H1 (cell line): ENCODE data around the gene SPDYA. TPM values are rescaled to one million over a fixed set of nuclear protein-coding genes. Genes with fewer than 3 reads are reported as not detected.

Source experiments
- CTCF ChIA-PET: fragments of 300-600 bp; sonication (Branson Sonifier 250); formaldehyde crosslinking; loops from one replicate; lab custom pipeline; 2021; ENCODE audit not compliant: partially characterized antibody; lab: Charles Lee
- POLR2A ChIA-PET: fragments of 300-600 bp; sonication (Branson Sonifier 250); formaldehyde crosslinking; loops from one replicate; lab custom pipeline; 2021; ENCODE audit warnings: inconsistent platforms; ENCODE audit not compliant: partially characterized antibody; lab: Charles Lee
- DNase-seq, 2 experiments: peaks; one replicate each; pipeline versions ENCODE4 v3.0.0 to v3.0.0-alpha.2; 2010 to 2022; ENCODE audit warnings: low spot score in 2 of 2, low read depth in 1 of 2, mixed read lengths in 1 of 2
- FAIRE-seq: peaks from 2 replicates; lab custom pipeline; 2011; peaks lifted over from hg19 to GRCh38; lab: Jason Lieb, UNC
- H2AFZ ChIP-seq: 2 replicates; pipeline ENCODE4 v1.8.1; 2012; ENCODE audit warnings: low read length, inconsistent platforms
- H2AK5ac ChIP-seq: 2 replicates; pipeline ENCODE4 v1.6.1; 2013; ENCODE audit warnings: low read depth, low read length
- H2BK120ac ChIP-seq: replicated peaks from 2 replicates; pipeline ENCODE3; 2013; ENCODE audit warnings: low read depth, low read length, inconsistent platforms
- H2BK12ac ChIP-seq: 2 replicates; pipeline ENCODE4 v1.6.1; 2013; ENCODE audit warnings: low read depth, low read length
- H2BK15ac ChIP-seq: 2 replicates; pipeline ENCODE4 v1.6.1; 2013; ENCODE audit warnings: low read length
- H2BK20ac ChIP-seq: 2 replicates; pipeline ENCODE4 v1.6.1; 2013; ENCODE audit warnings: low read length
- H2BK5ac ChIP-seq: 2 replicates; pipeline ENCODE4 v1.6.1; 2013; ENCODE audit warnings: low read depth, low read length
- H3K14ac ChIP-seq: 2 replicates; pipeline ENCODE4 v1.6.1; 2013; ENCODE audit warnings: inconsistent platforms; ENCODE audit not compliant: insufficient read length
- H3K18ac ChIP-seq: 2 replicates; pipeline ENCODE4 v1.6.1; 2013; ENCODE audit warnings: low read length; ENCODE audit errors: extremely low read depth
- H3K23ac ChIP-seq: 2 replicates; pipeline ENCODE4 v1.6.1; 2013; ENCODE audit warnings: inconsistent platforms; ENCODE audit not compliant: insufficient read length
- H3K23me2 ChIP-seq: 2 replicates; pipeline ENCODE4 v1.6.1; 2013; ENCODE audit warnings: low read depth, low read length
- H3K27ac ChIP-seq: 2 replicates; pipeline ENCODE4 v1.6.1; 2011; ENCODE audit warnings: low read depth, low read length, inconsistent platforms
- H3K27me3 ChIP-seq, 4 experiments: replicated peaks in 1 of 4; 1 replicate in 1 of 4; 2 replicates in 3 of 4; pipeline versions ENCODE4 v1.6.1 to v1.8.1; 2011 to 2013; ENCODE audit warnings: low read length in 3 of 4, mild to moderate bottlenecking in 3 of 4, inconsistent platforms in 2 of 4, mixed read lengths in 2 of 4, moderate library complexity in 1 of 4; ENCODE audit not compliant: control insufficient read depth in 3 of 4, insufficient read depth in 3 of 4; ENCODE audit errors: extremely low read depth in 1 of 4
- H3K36me3 ChIP-seq, 4 experiments: 2 replicates each; pipeline versions ENCODE4 v1.6.1 to v1.8.1; 2011 to 2013; ENCODE audit warnings: mild to moderate bottlenecking in 4 of 4, low read length in 3 of 4, moderate library complexity in 2 of 4, control low read depth in 1 of 4, inconsistent platforms in 1 of 4; ENCODE audit not compliant: insufficient read depth in 4 of 4, control insufficient read depth in 2 of 4
- H3K4ac ChIP-seq: replicated peaks from 2 replicates; pipeline ENCODE3; 2013; ENCODE audit warnings: low read length, low read depth, mixed read lengths, inconsistent platforms; ENCODE audit not compliant: insufficient read length
- H3K4me1 ChIP-seq, 4 experiments: replicated peaks in 1 of 4; 1 replicate in 1 of 4; 2 replicates in 3 of 4; pipeline versions ENCODE4 v1.6.1 to v1.8.1; 2011 to 2013; ENCODE audit warnings: low read length in 3 of 4, inconsistent platforms in 2 of 4, mixed read lengths in 1 of 4; ENCODE audit not compliant: insufficient read depth in 4 of 4, control insufficient read depth in 3 of 4
- H3K4me2 ChIP-seq, 2 experiments: 2 replicates each; pipeline versions ENCODE4 v1.6.1 to v1.8.1; 2011 to 2013; ENCODE audit warnings: low read depth in 2 of 2, low read length in 2 of 2, control low read depth in 1 of 2, inconsistent platforms in 1 of 2, mild to moderate bottlenecking in 1 of 2; ENCODE audit not compliant: insufficient read depth in 1 of 2
- H3K4me3 ChIP-seq, 4 experiments: fragments of 200-600, 300-600 bp in 1 of 4; sonication (generic), shearing (Covaris generic), sonication (Bioruptor Twin) in 1 of 4; 2 replicates each; pipeline versions ENCODE4 v1.5.1 to v1.8.1; 2011 to 2016; ENCODE audit warnings: low read length in 4 of 4, low read depth in 3 of 4, control low read depth in 2 of 4, inconsistent platforms in 2 of 4, mild to moderate bottlenecking in 2 of 4, mixed read lengths in 1 of 4, moderate library complexity in 1 of 4; ENCODE audit not compliant: insufficient read depth in 2 of 4; ENCODE audit errors: extremely low read depth in 1 of 4
- H3K56ac ChIP-seq: replicated peaks from 2 replicates; pipeline ENCODE3; 2013; ENCODE audit warnings: low read depth, mild to moderate bottlenecking, mixed read lengths, low read length, inconsistent platforms; ENCODE audit not compliant: insufficient read length
- H3K79me1 ChIP-seq: 2 replicates; pipeline ENCODE4 v1.6.1; 2013; ENCODE audit warnings: low read depth, low read length, control low read depth
- H3K79me2 ChIP-seq, 2 experiments: 2 replicates each; pipeline versions ENCODE4 v1.6.1 to v1.8.1; 2012 to 2013; ENCODE audit warnings: low read length in 2 of 2, mild to moderate bottlenecking in 2 of 2, inconsistent platforms in 1 of 2; ENCODE audit not compliant: insufficient read depth in 2 of 2, control insufficient read depth in 1 of 2
- H3K9ac ChIP-seq, 4 experiments: replicated peaks in 1 of 4; 1 replicate in 1 of 4; 2 replicates in 3 of 4; pipeline versions ENCODE4 v1.6.1 to v1.8.1; 2011 to 2013; ENCODE audit warnings: low read depth in 3 of 4, low read length in 3 of 4, control low read depth in 2 of 4, mild to moderate bottlenecking in 2 of 4, moderate library complexity in 2 of 4, inconsistent platforms in 1 of 4; ENCODE audit errors: extremely low read depth in 1 of 4
- H3K9me3 ChIP-seq, 2 experiments: 2 replicates each; pipeline versions ENCODE4 v1.6.1 to v1.8.1; 2012 to 2013; ENCODE audit warnings: mild to moderate bottlenecking in 2 of 2, moderate library complexity in 2 of 2, control low read depth in 1 of 2, inconsistent platforms in 1 of 2, low read depth in 1 of 2, low read length in 1 of 2, mixed read lengths in 1 of 2; ENCODE audit not compliant: insufficient read depth in 2 of 2
- H4K20me1 ChIP-seq, 2 experiments: replicated peaks in 1 of 2; 2 replicates each; pipeline versions ENCODE3 to v1.8.1; 2011 to 2013; ENCODE audit warnings: inconsistent platforms in 2 of 2, low read length in 2 of 2, mild to moderate bottlenecking in 1 of 2; ENCODE audit not compliant: insufficient read depth in 2 of 2, control insufficient read depth in 1 of 2
- H4K5ac ChIP-seq: 2 replicates; pipeline ENCODE4 v1.6.1; 2013; ENCODE audit warnings: low read length, low read depth, mixed read lengths, inconsistent platforms; ENCODE audit not compliant: insufficient read length
- H4K8ac ChIP-seq: 2 replicates; pipeline ENCODE4 v1.8.0; 2013; ENCODE audit warnings: mild to moderate bottlenecking, moderate library complexity, low read length, inconsistent platforms; ENCODE audit not compliant: insufficient read depth; ENCODE audit errors: extremely low read depth
- H4K91ac ChIP-seq: replicated peaks from 2 replicates; pipeline ENCODE3; 2013; ENCODE audit warnings: low read length, mixed read lengths, inconsistent platforms; ENCODE audit not compliant: insufficient read length
- ASH2L ChIP-seq: fragments of 200-600, 300-600 bp; sonication (generic); IDR thresholded peaks from one replicate; pipeline ENCODE4 v1.7.1; 2017; ENCODE audit warnings: low read length
- CREB1 ChIP-seq: IDR thresholded peaks from 2 replicates; pipeline ENCODE4 v1.6.1; 2012; ENCODE audit warnings: inconsistent platforms
- CTBP2 ChIP-seq: IDR thresholded peaks from 2 replicates; pipeline ENCODE4 v1.7.0; 2011; ENCODE audit warnings: borderline replicate concordance, mild to moderate bottlenecking, moderate library complexity, mixed read lengths, low read length; ENCODE audit not compliant: insufficient read depth, insufficient read length
- FOSL1 ChIP-seq: IDR thresholded peaks from 2 replicates; pipeline ENCODE4 v1.6.1; 2011; ENCODE audit warnings: mild to moderate bottlenecking, low read depth, low read length, moderate library complexity; ENCODE audit not compliant: insufficient read depth
- GTF2F1 ChIP-seq: IDR thresholded peaks from 2 replicates; pipeline ENCODE4 v1.6.1; 2012; ENCODE audit warnings: low read depth, low read length, improper control_type of control experiment, borderline replicate concordance
- HDAC2 ChIP-seq, 2 experiments: fragments of 300-600 bp in 1 of 2; sonication (generic) in 1 of 2; IDR thresholded peaks; 2 replicates each; pipeline ENCODE4 v1.6.1; 2011 to 2012; ENCODE audit warnings: low read depth in 2 of 2, low read length in 2 of 2, mild to moderate bottlenecking in 2 of 2, moderate library complexity in 2 of 2, borderline replicate concordance in 1 of 2, inconsistent platforms in 1 of 2
- HDAC6 ChIP-seq: IDR thresholded peaks from one replicate; pipeline ENCODE4 v1.7.1; 2012; ENCODE audit warnings: low read depth, mild to moderate bottlenecking, inconsistent platforms, low read length, moderate library complexity
- JUN ChIP-seq: IDR thresholded peaks from 2 replicates; pipeline ENCODE4 v1.6.1; 2011; ENCODE audit warnings: low read depth, mild to moderate bottlenecking, improper control_type of control experiment, low read length
- JUND ChIP-seq: IDR thresholded peaks from 2 replicates; pipeline ENCODE4 v1.6.1; 2011; ENCODE audit warnings: mild to moderate bottlenecking, improper control_type of control experiment, low read length
- SAP30 ChIP-seq: fragments of 300-600 bp; sonication (generic); IDR thresholded peaks from 2 replicates; pipeline ENCODE4 v1.7.1; 2012; ENCODE audit warnings: low read length, moderate library complexity, mild to moderate bottlenecking, inconsistent platforms; ENCODE audit not compliant: insufficient read depth, insufficient replicate concordance
- SP1 ChIP-seq: IDR thresholded peaks from 2 replicates; pipeline ENCODE4 v1.6.1; 2011; ENCODE audit warnings: low read depth, low read length
- TAF1 ChIP-seq: IDR thresholded peaks from 2 replicates; pipeline ENCODE4 v1.6.1; 2011; ENCODE audit warnings: mild to moderate bottlenecking, low read depth, low read length
- TBP ChIP-seq: IDR thresholded peaks from 2 replicates; pipeline ENCODE4 v1.6.1; 2011; ENCODE audit warnings: low read depth, low read length, improper control_type of control experiment
- WGBS, 2 experiments: shearing (Covaris generic) in 1 of 2; methylation state at CpG; one replicate each; pipeline versions ENCODE4 v1.1.6 to v1.1.7; 2013 to 2015; ENCODE audit warnings: low lambda C conversion rate in 2 of 2, mixed read lengths in 2 of 2, inconsistent platforms in 1 of 2, low coverage in 1 of 2, missing lambda C conversion rate in 1 of 2; ENCODE audit not compliant: insufficient replicate concordance in 2 of 2, insufficient coverage in 1 of 2, insufficient read length in 1 of 2; ENCODE audit errors: extremely low coverage in 1 of 2, missing lambda C conversion rate in 1 of 2; 5-methylcytosine and 5-hydroxymethylcytosine counted together
- polyA plus RNA-seq, 7 experiments: library from polyadenylated mRNA; depleted of rRNA in 3 of 7; stranded (reverse) in 5 of 7; unstranded in 2 of 7; fragments of >200 nt in 5 of 7; fragments of 200-250 nt in 2 of 7; gene quantifications; 1 replicate in 5 of 7; 2 replicates in 1 of 7; 4 replicates in 1 of 7; pipeline versions ENCODE4 v1.2.1 to v1.2.3, GENCODE V29; 2011 to 2013; ENCODE audit warnings: missing spikeins in 2 of 7, mixed read lengths in 2 of 7
- total RNA-seq: library from RNA; stranded (reverse); fragmentation: NEBNext Ultra II Directional; extraction: Animal tissue kit (Norgen Biotek cat#: 25700); gene quantifications from 2 replicates; pipeline ENCODE4 v1.2.1, GENCODE V29; 2021
- TF ChIP-seq, protein P1 (sequence below): IDR thresholded peaks from 2 replicates; pipeline ENCODE4 v1.6.1; 2012; ENCODE audit warnings: low read length, inconsistent platforms

SPDYA gene
- total and polyA plus RNA-seq, 2 of the 8 experiments (the other 6 are each of a cell fraction or from before 2014, with no cell fraction given) = 0.12 to 0.35 TPM

DNA sequence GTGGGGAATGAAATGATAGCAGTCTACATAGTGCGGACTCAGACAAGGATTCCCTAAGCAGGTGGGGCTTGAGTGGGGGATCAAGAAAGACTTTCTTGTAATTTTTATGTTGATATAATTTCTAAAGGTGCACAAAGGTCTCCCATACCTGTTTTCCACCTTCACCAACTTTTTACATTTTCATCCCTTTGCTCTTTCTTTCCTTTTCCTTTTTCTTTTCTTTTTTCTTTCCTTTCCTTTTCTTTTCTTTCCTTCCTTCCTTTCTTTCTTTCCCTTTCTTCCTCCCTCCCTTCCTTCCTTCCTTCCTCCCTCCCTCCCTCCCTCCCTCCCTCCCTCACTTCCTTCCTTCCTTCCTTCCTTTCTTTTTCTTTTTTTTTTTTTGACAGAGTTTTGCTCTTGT, 69.6 kb downstream of the SPDYA start:
- ChIA-PET POLR2A (no interaction called here), CTCF (no interaction called here)
- WGBS, 2 experiments = 100% methylated on average over 1 of the region's 1 CpG; no CpG with 5 or more reads in 1 of the 2 experiments
- no peak for TF ChIP-seq ASH2L
- TF ChIP-seq SP1 = no peak
- TF ChIP-seq SAP30 = no peak
- TF ChIP-seq HDAC6 = no peak
- TF ChIP-seq CREB1 = no peak
- no peak for TF ChIP-seq CTBP2
- TF ChIP-seq TBP = no peak
- no peak for TF ChIP-seq FOSL1
- TF ChIP-seq HDAC2 (IDR thresholded peaks at IDR 0.05; ENCODE audit: borderline replicate concordance in 1 of 2, low read depth in 2 of 2, low read length in 2 of 2) = no peak
- TF ChIP-seq JUN = no peak
- no peak for TF ChIP-seq JUND
- TF ChIP-seq, protein P1, sequence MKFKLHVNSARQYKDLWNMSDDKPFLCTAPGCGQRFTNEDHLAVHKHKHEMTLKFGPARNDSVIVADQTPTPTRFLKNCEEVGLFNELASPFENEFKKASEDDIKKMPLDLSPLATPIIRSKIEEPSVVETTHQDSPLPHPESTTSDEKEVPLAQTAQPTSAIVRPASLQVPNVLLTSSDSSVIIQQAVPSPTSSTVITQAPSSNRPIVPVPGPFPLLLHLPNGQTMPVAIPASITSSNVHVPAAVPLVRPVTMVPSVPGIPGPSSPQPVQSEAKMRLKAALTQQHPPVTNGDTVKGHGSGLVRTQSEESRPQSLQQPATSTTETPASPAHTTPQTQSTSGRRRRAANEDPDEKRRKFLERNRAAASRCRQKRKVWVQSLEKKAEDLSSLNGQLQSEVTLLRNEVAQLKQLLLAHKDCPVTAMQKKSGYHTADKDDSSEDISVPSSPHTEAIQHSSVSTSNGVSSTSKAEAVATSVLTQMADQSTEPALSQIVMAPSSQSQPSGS = no peak
- TF ChIP-seq TAF1 = no peak
- TF ChIP-seq GTF2F1 = no peak

More for the DNA sequence above, 69.6 kb downstream of the SPDYA start:
- H3K56ac ChIP-seq = no peak overlapping the region
- no peak overlapping the region for H2AK5ac ChIP-seq
- H4K8ac ChIP-seq = no peak overlapping the region
- no peaks in the 10 kb centered on the region for H4K20me1 ChIP-seq
- no peaks in the 10 kb centered on the region for H3K9me3 ChIP-seq
- DNase-seq (no peak), FAIRE-seq (no peak)
- no peak overlapping the region for H3K4ac ChIP-seq
- no peak overlapping the region for H3K27ac ChIP-seq
- H4K91ac ChIP-seq = no peak overlapping the region
- no peaks in the 10 kb centered on the region for H3K4me1 ChIP-seq
- no peak overlapping the region for H2BK12ac ChIP-seq
- H2BK120ac ChIP-seq = no peak overlapping the region
- H3K36me3 ChIP-seq = no peaks in the 10 kb centered on the region
- no peaks in the 10 kb centered on the region for H3K79me2 ChIP-seq
- no peak overlapping the region for H2BK5ac ChIP-seq
- no peak overlapping the region for H2BK20ac ChIP-seq
- H3K4me2 ChIP-seq = no peak overlapping the region
- H3K18ac ChIP-seq = no peak overlapping the region
- H3K23me2 ChIP-seq = no peaks in the 10 kb centered on the region
- no peak overlapping the region for H4K5ac ChIP-seq
- H3K23ac ChIP-seq = no peak overlapping the region
- no peak overlapping the region for H3K4me3 ChIP-seq
- no peaks in the 10 kb centered on the region; a peak in 1 of 7 replicates for H3K27me3 ChIP-seq
- H2BK15ac ChIP-seq = no peak overlapping the region
- no peaks in the 10 kb centered on the region for H3K79me1 ChIP-seq
- no peak overlapping the region for H3K9ac ChIP-seq
- H2AFZ ChIP-seq = no peak overlapping the region
- no peak overlapping the region for H3K14ac ChIP-seq
